HFFc6 (cell line): ENCODE data around the gene NGF. TPM values are rescaled to one million over a fixed set of nuclear protein-coding genes. Genes with fewer than 3 reads are reported as not detected.

Experiments
- DNase-seq: peaks from one replicate; pipeline ENCODE4 v3.0.0-alpha.2; 2018
- H3K27ac Mint-ChIP-seq: 2 replicates; pipeline ENCODE4 v1.8.0; 2020; ENCODE audit warnings: mild to moderate bottlenecking, mixed read lengths
- H3K27me3 Mint-ChIP-seq: 2 replicates; pipeline ENCODE4 v1.8.0; 2021; ENCODE audit warnings: mild to moderate bottlenecking, moderate library complexity, mixed read lengths; ENCODE audit not compliant: insufficient read depth
- H3K36me3 Mint-ChIP-seq: 2 replicates; pipeline ENCODE4 v1.8.0; 2021; ENCODE audit warnings: low read depth, mixed read lengths
- H3K4me1 Mint-ChIP-seq: 2 replicates; pipeline ENCODE4 v1.8.0; 2020; ENCODE audit warnings: low read depth, mixed read lengths
- H3K4me3 Mint-ChIP-seq: 2 replicates; pipeline ENCODE4 v1.8.0; 2020; ENCODE audit warnings: mild to moderate bottlenecking, moderate library complexity, mixed read lengths
- H3K9me3 Mint-ChIP-seq: 2 replicates; pipeline ENCODE4 v1.8.0; 2020; ENCODE audit warnings: mild to moderate bottlenecking, mixed read lengths
- CTCF ChIP-seq: fragments of 200-600 bp; sonication (generic); IDR thresholded peaks from 2 replicates; pipeline ENCODE4 v1.5.0; 2021; ENCODE audit warnings: antibody characterized with exemption, mild to moderate bottlenecking
- total RNA-seq, 6 experiments: library from RNA; stranded (reverse); fragmentation: NEBNext Ultra II Directional; extraction: Animal tissue kit (Norgen Biotek cat#: 25700); gene quantifications; 2 replicates in 1 of 6; 3 replicates in 5 of 6; pipeline ENCODE4 v1.2.3, GENCODE V29; 2021

The NGF gene
- total RNA-seq, 6 experiments from 2014 or later, result 44.4 to 53.8 (median 51.0) TPM

- no peak for DNase-seq
- no peak for TF ChIP-seq CTCF
- H3K27me3 Mint-ChIP-seq, result peaks cover 5% of the 10 kb centered on the region
- H3K4me1 Mint-ChIP-seq, result peaks cover 100% of the 10 kb centered on the region
- peaks cover 72% of the 10 kb centered on the region for H3K36me3 Mint-ChIP-seq
- no peaks in the 10 kb centered on the region for H3K9me3 Mint-ChIP-seq
- peak overlapping the region; percentile 53 for H3K4me3 Mint-ChIP-seq
- H3K27ac Mint-ChIP-seq, result peak overlapping the region; percentile 97
Observed at GRCh38 chr1:115327270-115327669, 10.8 kb downstream of the NGF start.

- H3K4me1 Mint-ChIP-seq, result peaks cover 100% of the 10 kb centered on the region
- peaks cover 5% of the 10 kb centered on the region for H3K27me3 Mint-ChIP-seq
- peak overlapping the region; percentile 53 for H3K4me3 Mint-ChIP-seq
- H3K36me3 Mint-ChIP-seq, result peaks cover 75% of the 10 kb centered on the region
- TF ChIP-seq CTCF, result no peak
- no peak for DNase-seq
- no peaks in the 10 kb centered on the region for H3K9me3 Mint-ChIP-seq
- H3K27ac Mint-ChIP-seq, result peak overlapping the region; percentile 97
Observed at GRCh38 chr1:115326419-115326818, 11.6 kb downstream of the NGF start.

DNA sequence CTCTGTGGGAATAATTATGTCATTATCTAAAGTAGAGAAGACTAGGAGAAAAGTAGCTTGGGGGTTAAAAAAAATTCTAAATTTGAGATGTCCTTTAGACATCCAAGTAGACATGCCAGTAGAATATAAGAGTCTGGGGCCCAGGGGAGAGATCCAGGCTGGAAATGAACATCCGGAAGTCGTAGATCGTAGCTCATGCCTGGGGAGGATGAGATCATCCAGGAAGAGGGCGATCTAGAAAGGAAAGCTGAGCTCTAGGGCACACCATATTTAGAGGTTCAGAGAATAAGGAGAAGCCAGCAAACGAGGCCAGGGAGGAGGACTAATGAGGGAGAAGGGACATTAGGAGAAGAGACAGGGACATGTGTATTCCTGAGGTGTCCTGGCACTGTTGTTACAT, 12.2 kb downstream of the NGF start:
- peaks cover 5% of the 10 kb centered on the region for H3K27me3 Mint-ChIP-seq
- H3K9me3 Mint-ChIP-seq, result no peaks in the 10 kb centered on the region
- peak overlapping the region; percentile 67; the same call in 1 of the 2 replicates for H3K4me3 Mint-ChIP-seq
- H3K27ac Mint-ChIP-seq, result peak overlapping the region; percentile 97
- peaks cover 81% of the 10 kb centered on the region for H3K36me3 Mint-ChIP-seq
- no peak for TF ChIP-seq CTCF
- peaks cover 100% of the 10 kb centered on the region for H3K4me1 Mint-ChIP-seq
- DNase-seq, result no peak

DNA sequence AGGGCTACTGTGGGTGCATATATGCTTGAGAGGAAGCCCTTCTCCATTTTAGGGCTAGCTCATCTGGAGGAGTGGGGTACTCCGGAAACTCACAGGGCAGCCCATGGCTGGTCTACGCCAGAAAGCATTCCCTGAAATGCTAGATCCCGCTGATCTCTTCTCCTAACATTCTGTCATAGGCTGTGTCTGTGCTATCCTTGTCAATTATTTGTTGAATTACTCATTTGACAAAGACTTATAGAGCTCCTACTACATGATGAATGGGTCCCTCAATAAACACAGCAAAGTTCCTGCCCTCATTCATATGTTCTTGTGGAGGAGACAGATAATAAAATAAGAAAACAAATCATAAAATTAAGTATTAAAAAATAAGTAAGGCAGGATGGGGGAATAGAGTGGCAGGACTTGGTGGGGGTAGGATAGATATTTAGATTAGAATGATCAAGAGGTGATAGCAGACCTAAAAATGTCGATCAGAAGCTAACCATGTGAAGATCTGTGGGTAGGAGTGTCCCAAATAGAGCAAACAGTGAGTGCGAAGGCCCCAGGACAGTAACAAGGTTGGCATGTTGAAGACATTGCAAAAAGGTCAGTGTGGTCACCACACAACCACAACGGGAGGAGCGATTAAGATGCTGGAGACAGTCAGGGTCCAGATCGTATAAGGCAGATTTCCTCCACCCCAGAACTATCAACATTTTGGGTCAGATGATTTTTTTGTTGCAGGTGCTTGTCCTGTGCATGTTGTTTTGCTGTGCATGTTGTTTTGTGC, 13.2 kb downstream of the NGF start:
- Mint-ChIP-seq H3K27me3 (peaks cover 5% of the 10 kb centered on the region), H3K4me1 (peaks cover 99% of the 10 kb centered on the region), H3K36me3 (peaks cover 88% of the 10 kb centered on the region), H3K9me3 (no peaks in the 10 kb centered on the region), H3K4me3 (peak overlapping the region; percentile 67), H3K27ac (peak overlapping the region; percentile 97)
- peak; percentile 67 for DNase-seq
- TF ChIP-seq CTCF, result no peak

DNA sequence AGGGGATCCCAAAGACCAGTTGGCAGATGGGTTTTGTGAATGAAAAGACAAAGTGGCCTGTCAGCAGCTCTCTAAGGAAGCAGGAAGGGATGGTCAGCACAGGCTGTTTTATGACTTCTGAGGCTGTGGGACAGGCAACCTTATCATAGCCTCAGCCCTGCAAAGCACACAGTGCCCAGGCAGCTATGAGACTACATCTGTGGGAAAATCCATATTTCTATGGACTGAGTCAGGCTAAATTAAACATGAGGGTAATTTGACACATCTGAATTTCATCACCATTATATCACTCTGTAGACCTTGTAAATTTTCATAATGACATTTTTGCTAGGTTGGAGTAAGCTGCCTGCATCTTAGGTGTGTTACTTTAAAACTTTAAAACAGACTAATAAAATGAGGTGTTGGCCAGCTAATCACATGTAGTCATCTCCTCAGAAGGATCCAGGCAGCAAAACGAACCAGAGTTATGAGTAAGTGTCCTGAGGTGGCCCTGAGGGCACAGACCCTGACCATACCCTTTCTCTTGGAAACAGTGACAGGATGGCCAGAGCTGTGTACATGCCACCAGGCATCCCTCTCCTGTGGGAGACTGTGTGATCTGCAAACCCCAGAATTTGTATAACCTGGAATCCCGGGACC, 14.6 kb downstream of the NGF start:
- DNase-seq, result peak; percentile 40
- H3K36me3 Mint-ChIP-seq, result peaks cover 91% of the 10 kb centered on the region
- H3K4me1 Mint-ChIP-seq, result peaks cover 99% of the 10 kb centered on the region
- H3K27ac Mint-ChIP-seq, result peak overlapping the region; percentile 97
- no peak for TF ChIP-seq CTCF
- no peaks in the 10 kb centered on the region for H3K9me3 Mint-ChIP-seq
- peaks cover 7% of the 10 kb centered on the region for H3K27me3 Mint-ChIP-seq
- H3K4me3 Mint-ChIP-seq, result peak overlapping the region; percentile 67
